HepG2 (cell line): Measurements from ENCODE around the gene IARS2. TPM values are rescaled to one million over a fixed set of nuclear protein-coding genes. Genes with fewer than 3 reads are reported as not detected.

Experiments used
- BCLAF1 ChIP-seq: fragments of 450-650 bp; IDR thresholded peaks from 2 replicates; pipeline ENCODE4 v1.6.1; 2017; ENCODE audit warnings: mild to moderate bottlenecking
- EHMT2 ChIP-seq: fragments of 200-600 bp; sonication (generic); IDR thresholded peaks from 2 replicates; pipeline ENCODE4 v1.7.0; 2017; ENCODE audit warnings: antibody characterized with exemption, low read depth, low read length, borderline replicate concordance
- FOXC1 ChIP-seq: sonication (generic); formaldehyde crosslinking; IDR thresholded peaks from 2 replicates; pipeline ENCODE4 v1.8.0; 2022; ENCODE audit warnings: mild to moderate bottlenecking, missing genetic modification reagents, borderline replicate concordance
- GLI4 ChIP-seq: sonication (generic); formaldehyde crosslinking; IDR thresholded peaks from 2 replicates; pipeline ENCODE4 v1.5.1; 2020; ENCODE audit warnings: missing genetic modification reagents, mild to moderate bottlenecking, moderate library complexity, borderline replicate concordance
- HDAC1 ChIP-seq: sonication (generic); formaldehyde crosslinking; IDR thresholded peaks from 2 replicates; pipeline ENCODE4 v1.5.1; 2020; ENCODE audit warnings: mild to moderate bottlenecking, missing genetic modification reagents
- HIC2 ChIP-seq: sonication (generic); formaldehyde crosslinking; IDR thresholded peaks from 2 replicates; pipeline ENCODE4 v1.9.0; 2022; ENCODE audit warnings: low read depth, missing genetic modification reagents
- HNRNPUL1 ChIP-seq: fragments of 200-400 bp; formaldehyde crosslinking; IDR thresholded peaks from 2 replicates; pipeline ENCODE4 v1.6.1; 2017; ENCODE audit warnings: low read depth, mild to moderate bottlenecking, low read length, moderate library complexity
- JDP2 ChIP-seq: sonication (generic); formaldehyde crosslinking; IDR thresholded peaks from 2 replicates; pipeline ENCODE4 v1.8.1; 2022; ENCODE audit warnings: missing genetic modification reagents, borderline replicate concordance
- MATR3 ChIP-seq: sonication (generic); formaldehyde crosslinking; IDR thresholded peaks from 2 replicates; pipeline ENCODE4 v1.4.0; 2020; ENCODE audit warnings: missing genetic modification reagents
- MYPOP ChIP-seq: sonication (generic); formaldehyde crosslinking; IDR thresholded peaks from 2 replicates; pipeline ENCODE4 v1.8.1; 2023; ENCODE audit warnings: mild to moderate bottlenecking, moderate library complexity, missing genetic modification reagents
- SMARCE1 ChIP-seq: fragments of 450-650 bp; IDR thresholded peaks from 2 replicates; pipeline ENCODE4 v1.6.1; 2017; ENCODE audit warnings: borderline replicate concordance
- TP53 ChIP-seq: sonication (generic); formaldehyde crosslinking; conservative IDR thresholded peaks from 2 replicates; pipeline ENCODE4 v1.4.0; 2020; ENCODE audit warnings: missing genetic modification reagents
- ZBTB37 ChIP-seq: sonication (generic); formaldehyde crosslinking; IDR thresholded peaks from 2 replicates; pipeline ENCODE4 v1.4.0; 2020; ENCODE audit warnings: mild to moderate bottlenecking, missing genetic modification reagents
- ZFP1 ChIP-seq: IDR thresholded peaks from 2 replicates; pipeline ENCODE4 v1.6.1; 2016
- ZMYM4 ChIP-seq: sonication (generic); formaldehyde crosslinking; IDR thresholded peaks from 2 replicates; pipeline ENCODE4 v1.8.1; 2023; ENCODE audit warnings: mild to moderate bottlenecking, missing genetic modification reagents
- ZNF136 ChIP-seq: sonication (generic); formaldehyde crosslinking; IDR thresholded peaks from 2 replicates; pipeline ENCODE4 v1.8.1; 2022; ENCODE audit warnings: low read depth, mild to moderate bottlenecking, moderate library complexity, missing genetic modification reagents
- ZNF512 ChIP-seq: sonication (generic); formaldehyde crosslinking; IDR thresholded peaks from 2 replicates; pipeline ENCODE4 v1.4.0; 2020; ENCODE audit warnings: mild to moderate bottlenecking, missing genetic modification reagents
- ZNF790 ChIP-seq: sonication (generic); formaldehyde crosslinking; IDR thresholded peaks from 2 replicates; pipeline ENCODE4 v1.8.0; 2022; ENCODE audit warnings: missing genetic modification reagents, mild to moderate bottlenecking, borderline replicate concordance
- ZSCAN9 ChIP-seq: IDR thresholded peaks from 2 replicates; pipeline ENCODE4 v1.6.1; 2016; ENCODE audit warnings: borderline replicate concordance
- polyA plus RNA-seq, 8 experiments: library from polyadenylated mRNA; depleted of rRNA in 3 of 8; stranded (reverse) in 7 of 8; unstranded in 1 of 8; fragments of >200 nt; fragmentation: Illumina TruSeq in 4 of 8; extraction: Trizol in 4 of 8; gene quantifications; 2 replicates each; pipeline versions ENCODE4 v1.2.1 to v1.2.3, GENCODE V29; 2011 to 2016; ENCODE audit warnings: low read depth in 4 of 8, missing spikeins in 1 of 8, mixed read lengths in 1 of 8; ENCODE audit not compliant: insufficient read depth in 1 of 8
- total RNA-seq, 5 experiments: library from RNA; depleted of rRNA; stranded (reverse); fragments of >200 nt; fragmentation: Illumina TruSeq; extraction: Trizol; gene quantifications; 2 replicates each; pipeline ENCODE4 v1.2.3, GENCODE V29; 2016; ENCODE audit warnings: low read depth in 1 of 5

The IARS2 gene
- total and polyA plus RNA-seq, 2 of the 13 experiments (the other 11 are each of a cell fraction or from before 2014, with no cell fraction given), result 28.6 to 122 TPM

- no peak for TF ChIP-seq EHMT2
- TF ChIP-seq ZNF512 (CRISPR knock-in tag), result no peak
- no peak for TF ChIP-seq HNRNPUL1
- TF ChIP-seq MYPOP (CRISPR knock-in tag), result peak; percentile 91
- TF ChIP-seq MATR3 (CRISPR knock-in tag), result no peak; the same call in 1 of the 2 replicates
- 0 out of 2 replicates have a peak, but pooled peaks have one; percentile 69 for TF ChIP-seq ZNF136 (CRISPR knock-in tag)
- TF ChIP-seq JDP2 (CRISPR knock-in tag), result no peak
- no peak for TF ChIP-seq SMARCE1
- peak; percentile 59; the same call in 1 of the 2 replicates for TF ChIP-seq FOXC1 (CRISPR knock-in tag)
- TF ChIP-seq ZMYM4 (CRISPR knock-in tag), result peak; percentile 98
- no peak; the same call in 1 of the 2 replicates for TF ChIP-seq ZBTB37
- peak; percentile 69; the same call in 1 of the 2 replicates for TF ChIP-seq ZSCAN9 (CRISPR knock-in tag)
- TF ChIP-seq ZNF790 (CRISPR knock-in tag), result 0 out of 2 replicates have a peak, but pooled peaks have one; percentile 23
- TF ChIP-seq ZFP1 (CRISPR knock-in tag), result no peak; the same call in 1 of the 2 replicates
- TF ChIP-seq HIC2 (CRISPR knock-in tag), result peak; percentile 43; the same call in 1 of the 2 replicates
- TF ChIP-seq HDAC1 (CRISPR knock-in tag), result peak; percentile 98
- TF ChIP-seq BCLAF1, result no peak
- TF ChIP-seq TP53, result peak; percentile 80; the same call in 1 of the 2 replicates
- no peak; the same call in 1 of the 2 replicates for TF ChIP-seq GLI4 (CRISPR knock-in tag)
These were observed 47.6 kb upstream of the IARS2 start, which contains the start of gene EPRS1 (continued) for GRCh38 chr1:220046052-220046930.
